HL-60/S4 treated with retinoic acid at 250 ng/mL for 4 days and 3 days (cell line): ENCODE measurements around the gene AGAP3.

Experiments used
- in situ Hi-C: fragments of 300-500 bp; cut with MboI; formaldehyde crosslinking; loops from 2 replicates; pipeline ENCODE4 v1.7.0; 2022; ENCODE audit warnings: low sequenced_read_pairs

Gene AGAP3

DNA sequence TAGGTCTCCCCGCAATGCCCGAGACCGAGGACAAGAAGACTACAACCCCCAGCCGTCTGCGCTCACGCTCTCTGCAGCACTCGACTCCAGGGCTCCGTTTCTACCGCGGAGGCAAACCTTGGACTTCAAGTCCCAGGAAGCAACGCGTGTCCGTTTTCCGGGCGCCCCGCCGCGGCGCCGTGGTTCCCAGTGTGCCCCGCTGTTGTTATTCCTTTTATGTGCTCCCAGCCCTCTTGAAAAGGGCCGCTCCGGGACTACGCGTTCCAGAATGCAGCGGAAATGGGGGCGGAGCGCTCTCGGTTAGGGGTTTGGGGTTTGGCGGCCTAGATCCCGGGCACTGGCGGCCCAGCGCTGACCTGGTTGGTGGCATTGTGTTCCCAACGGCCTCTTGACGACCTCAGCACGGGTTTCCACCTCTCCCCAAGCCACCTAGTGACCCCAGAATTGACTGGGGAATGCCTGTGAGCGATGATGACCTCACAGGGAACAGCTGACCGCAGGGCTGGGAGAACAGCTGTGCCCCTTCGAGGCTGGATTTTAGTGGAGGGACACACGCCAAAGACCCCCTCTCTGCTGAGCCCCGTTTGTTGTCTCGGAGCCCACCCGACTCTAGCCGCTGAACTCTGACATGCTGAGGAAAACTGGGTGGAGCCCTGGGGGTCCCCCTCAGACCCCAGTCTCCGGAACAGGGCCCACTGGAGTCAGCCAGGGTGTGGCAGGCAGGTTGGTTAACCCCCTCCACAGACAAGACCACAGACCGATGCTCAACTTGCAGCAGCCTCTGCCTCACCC lies 28.1 kb upstream of the AGAP3 start:
- in situ Hi-C loops: no loop called here

DNA sequence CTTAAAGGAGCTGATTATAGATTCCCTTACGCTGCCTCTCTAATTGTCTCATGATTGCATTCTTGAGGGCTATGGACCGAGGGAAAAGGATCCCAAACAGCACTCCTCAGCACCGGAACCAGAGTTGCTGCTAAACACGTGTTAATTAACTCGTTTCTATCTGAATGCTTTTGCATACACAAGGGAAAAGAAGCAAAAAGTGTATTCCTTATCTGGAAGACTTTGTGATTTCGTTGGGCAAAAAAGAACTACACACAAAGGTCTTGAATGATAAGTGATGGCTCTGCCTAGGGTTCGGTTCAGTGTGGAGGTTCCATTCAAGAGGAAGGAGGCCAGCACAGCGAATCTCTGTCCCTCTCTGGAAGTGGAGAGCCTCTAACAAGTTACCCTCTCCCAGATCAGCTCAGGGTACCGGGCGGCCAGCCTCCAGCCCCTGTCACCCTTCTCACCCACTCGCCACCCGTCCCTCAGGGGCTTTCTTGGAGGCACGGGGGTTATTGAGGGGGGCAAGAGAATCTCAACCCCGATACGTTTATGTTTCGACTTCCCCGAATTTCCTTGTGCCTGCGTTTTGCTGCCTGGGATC lies 27.4 kb upstream of the AGAP3 start:
- in situ Hi-C loops: no loop called here

DNA sequence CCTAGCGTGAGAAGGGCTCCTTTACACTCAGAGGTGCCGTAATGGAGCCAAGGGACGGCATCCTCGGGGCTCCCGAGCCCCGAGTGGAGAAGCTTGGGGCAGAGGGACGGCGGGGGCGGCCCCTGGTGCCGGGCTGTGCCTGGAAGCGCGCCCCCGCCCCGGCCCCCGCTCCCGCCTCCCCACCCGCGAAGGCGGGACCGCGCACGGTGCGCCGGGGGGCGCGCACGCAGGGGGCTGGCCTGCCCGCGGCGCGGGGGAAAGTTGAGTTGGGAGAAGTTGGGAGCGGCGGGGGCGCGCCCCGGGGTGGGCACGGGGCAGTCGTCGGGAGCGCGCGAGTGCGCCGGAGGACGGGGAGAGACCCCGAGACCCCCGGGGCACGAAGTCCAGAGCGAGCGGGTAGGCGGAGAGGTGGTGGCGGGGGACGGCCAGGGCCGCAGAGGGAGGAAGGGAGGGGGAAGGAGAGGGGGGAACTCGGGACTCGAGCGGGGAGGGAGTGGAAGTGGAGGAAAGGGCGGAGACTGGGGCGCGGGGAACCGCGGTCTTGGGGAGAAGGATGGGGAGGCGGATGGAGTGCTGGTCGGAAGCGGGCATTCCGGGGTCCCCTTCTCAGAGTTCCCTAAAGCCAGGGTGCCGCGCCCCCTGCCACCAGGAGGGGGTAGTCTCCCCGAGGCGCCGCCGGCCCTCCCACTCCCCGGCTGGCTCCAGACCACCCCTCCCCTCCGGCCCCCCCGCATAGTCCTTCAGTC lies 26.7 kb upstream of the AGAP3 start, which contains the start of gene SLC4A2:
TSS of gene SLC4A2 (plus strand) at position 223 of the 746 bp plus-strand sequence. CDS start 2,399 bp downstream, outside the sequence.
- in situ Hi-C loops: no loop called here

DNA sequence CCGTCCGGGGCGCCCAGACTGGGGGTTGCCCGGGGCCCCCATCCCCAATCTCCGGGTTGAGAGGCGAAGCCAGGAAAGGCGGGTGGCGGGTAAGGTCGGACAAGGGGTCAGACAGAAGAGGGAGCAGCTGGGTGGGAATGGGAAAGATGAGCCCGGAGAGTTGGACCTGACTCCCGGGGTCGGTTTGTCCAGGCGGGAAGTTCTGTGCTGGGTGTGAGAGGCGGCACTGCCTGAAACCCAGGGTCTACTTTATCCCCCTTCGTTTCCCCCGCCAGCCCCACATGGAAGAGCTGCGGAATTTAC lies 26.2 kb upstream of the AGAP3 start:
- in situ Hi-C loops: no loop called here

DNA sequence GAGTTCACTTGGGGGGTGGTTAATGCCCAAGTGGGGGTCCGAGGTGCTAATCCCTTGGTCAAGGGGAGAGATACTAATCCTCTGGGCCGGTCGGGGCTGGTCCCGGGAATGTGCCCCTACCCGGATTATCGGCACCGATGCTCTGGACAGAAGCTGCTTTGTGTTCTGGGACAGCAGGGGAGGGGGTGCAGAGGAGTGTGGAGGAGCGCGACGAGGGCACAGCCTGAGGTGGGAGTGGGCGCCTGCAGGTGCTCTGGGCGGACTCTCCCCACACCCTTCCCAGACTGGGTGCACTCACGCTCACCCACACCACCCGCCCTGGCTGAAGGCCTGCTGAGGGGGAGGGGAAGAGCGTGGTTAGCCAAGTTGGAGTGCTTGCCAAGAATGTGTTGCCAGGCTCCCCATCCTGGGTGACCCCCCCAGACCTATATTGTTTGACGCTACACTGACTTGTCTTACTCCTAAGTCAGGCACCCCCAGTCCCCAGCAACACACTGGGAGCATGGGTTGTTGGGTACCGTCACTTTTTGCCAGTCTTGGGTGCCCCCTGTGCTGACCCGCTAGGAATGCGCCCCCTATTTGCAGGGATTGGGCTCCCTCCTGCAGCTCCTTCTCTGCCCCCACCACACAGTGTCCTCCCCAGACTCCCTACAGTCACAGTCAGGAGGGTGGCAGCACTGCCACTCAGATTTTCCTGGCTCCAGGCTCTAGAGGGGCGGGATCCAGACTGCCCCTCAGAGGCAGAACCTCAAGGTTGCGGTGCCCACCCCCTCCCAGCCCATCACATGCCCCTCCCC lies 25.7 kb upstream of the AGAP3 start:
- in situ Hi-C loops: no loop called here

DNA sequence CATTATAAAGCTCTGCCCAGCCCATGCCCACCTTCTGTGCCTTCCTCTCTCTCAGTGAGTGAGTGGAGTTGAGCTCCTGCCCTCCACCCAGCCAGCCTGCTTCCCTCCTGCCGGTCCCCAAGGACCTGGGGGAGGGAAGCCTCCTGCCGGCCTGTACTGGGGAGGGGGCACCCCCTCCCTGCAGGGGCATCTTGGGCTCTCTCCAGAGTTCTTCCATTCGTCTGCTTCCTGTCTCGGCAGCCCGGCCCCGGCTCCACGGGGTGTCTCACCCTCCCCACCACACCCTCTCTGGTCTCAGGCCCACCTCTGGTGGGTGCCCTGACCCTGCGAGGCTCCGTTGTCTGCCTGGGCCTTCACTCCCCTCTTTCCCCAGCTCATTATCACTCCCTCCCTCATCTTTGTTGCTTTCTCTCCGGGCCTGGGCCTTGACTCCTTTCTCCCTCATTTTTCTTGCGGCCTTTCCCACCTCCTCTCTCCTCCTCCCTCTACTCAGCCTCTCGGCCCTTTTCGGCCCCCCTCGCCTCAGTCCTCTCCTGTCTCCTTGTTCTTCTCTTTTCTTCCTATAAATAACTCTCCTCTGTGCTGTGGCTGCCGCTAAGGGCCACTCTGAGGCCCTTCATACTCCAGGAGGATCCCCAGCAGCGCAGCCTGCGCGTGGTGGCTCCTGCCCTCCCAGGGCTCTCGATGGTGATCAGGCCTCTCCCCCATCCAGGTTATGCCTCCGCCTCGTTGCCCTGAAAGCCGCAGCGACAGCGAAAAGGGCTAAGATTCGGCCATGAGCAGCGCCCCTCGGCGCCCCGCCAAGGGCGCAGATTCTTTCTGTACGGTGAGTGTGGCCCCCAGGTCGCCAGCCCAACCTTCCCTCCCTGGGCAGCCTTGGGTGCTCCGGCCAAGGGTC lies 24.8 kb upstream of the AGAP3 start:
- in situ Hi-C loops: no loop called here

DNA sequence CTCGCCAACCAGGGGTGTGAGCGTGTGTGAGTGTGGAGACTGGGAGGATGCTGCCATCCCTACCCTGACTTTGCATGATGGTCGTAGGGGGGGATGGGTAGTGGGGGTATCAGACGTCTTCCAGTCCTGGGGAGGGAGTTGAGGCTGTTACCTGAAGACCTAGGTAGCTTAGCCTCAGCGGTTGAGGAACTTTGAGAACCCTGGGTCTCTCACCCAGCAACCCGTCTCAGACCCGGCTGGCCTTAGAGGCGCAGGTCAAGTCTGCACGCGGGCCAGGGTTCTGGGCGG lies 24.2 kb upstream of the AGAP3 start:
- in situ Hi-C loops: no loop called here

DNA sequence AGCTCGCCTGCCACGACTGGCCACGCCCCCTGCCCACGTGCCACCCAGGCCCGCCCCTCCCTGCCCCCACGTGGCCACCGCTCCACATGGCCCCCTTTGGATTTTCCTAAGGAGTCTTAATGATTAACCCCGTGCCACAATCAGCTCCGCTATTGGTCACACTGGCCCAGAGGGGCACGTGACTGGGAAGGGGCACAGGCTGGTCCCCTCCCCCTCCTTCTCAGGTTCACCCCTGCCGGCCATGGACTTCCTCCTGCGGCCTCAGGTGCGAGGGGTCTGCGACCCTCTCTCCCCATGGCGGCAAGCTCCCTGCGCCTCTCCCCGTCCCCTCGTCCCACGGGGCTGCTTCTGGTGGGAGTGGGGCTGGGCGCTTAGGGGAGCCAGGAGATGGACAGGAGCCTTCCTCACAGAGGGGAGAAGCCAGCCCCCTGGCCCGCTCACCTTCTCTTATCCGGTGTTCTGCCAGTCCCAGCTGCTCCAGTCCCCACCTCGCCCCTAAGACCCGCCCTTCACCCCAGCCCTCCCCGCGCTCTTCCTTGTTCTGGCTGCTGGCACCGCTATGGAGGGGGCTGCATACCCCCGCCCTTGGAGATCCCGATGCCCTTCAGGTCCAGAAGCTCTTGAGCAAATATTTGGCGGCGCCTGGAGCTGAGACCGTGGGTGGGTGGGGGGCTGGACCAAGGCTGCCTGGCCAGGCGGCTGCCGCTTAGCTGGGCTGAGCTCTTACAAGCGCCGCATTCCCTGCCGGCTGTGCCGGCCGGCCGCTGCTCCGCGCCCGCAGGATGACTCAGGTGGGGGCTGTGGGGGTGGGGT lies 23.7 kb upstream of the AGAP3 start:
- in situ Hi-C loops: no loop called here

DNA sequence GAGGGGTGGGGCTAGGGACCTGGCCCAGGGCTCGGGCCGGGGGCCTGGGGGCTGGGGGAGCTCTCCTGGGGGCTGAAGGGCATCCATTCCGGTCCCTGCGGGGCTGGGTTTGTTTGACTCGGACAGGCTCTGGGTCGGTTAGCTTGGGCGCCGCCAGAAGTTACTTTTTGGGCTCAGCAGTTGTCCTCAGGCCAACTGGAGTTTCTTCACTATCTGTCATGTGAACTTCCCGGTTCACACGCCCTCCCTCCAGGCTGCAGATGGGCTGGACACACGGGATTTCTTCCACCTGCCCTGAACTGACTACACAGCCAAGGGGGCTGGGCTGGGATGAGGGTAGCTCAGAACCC lies 23.1 kb upstream of the AGAP3 start:
- in situ Hi-C loops: no loop called here

DNA sequence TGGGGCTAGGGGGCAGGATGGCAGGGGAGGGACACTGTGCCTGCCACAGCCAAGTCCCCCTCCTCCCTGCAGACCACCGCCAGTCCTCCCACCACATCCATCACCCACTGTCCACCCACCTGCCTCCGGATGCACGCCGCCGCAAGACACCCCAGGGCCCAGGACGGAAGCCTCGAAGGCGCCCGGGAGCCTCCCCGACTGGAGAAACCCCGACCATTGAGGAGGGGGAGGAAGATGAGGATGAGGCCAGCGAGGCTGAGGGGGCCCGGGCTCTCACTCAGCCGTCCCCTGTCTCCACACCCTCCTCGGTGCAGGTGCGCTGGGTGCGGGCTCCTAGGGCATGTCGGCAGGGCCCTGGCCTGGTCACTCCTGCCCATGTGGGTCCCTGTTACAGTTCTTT lies 21.8 kb upstream of the AGAP3 start:
- in situ Hi-C loops: no loop called here

DNA sequence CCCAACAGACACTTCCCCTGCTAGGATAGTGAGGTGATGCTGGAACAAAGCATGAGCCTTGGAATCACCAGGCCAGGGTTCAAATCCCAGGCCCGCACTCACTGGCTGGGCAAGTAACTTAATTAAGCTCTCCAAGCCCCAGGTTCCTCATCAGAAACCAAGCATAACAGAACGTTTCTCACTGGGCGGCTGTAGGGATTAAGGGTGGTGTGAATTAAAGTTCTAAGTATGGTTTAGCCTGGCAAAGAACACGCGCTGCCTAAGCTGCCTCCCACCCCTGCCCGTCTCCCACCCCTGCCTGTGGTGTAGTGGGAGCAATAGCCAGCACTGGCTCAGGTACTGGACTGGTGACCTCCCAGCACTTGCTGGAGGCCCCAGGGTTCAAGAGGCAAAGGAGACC lies 21.3 kb upstream of the AGAP3 start:
- in situ Hi-C loops: no loop called here

DNA sequence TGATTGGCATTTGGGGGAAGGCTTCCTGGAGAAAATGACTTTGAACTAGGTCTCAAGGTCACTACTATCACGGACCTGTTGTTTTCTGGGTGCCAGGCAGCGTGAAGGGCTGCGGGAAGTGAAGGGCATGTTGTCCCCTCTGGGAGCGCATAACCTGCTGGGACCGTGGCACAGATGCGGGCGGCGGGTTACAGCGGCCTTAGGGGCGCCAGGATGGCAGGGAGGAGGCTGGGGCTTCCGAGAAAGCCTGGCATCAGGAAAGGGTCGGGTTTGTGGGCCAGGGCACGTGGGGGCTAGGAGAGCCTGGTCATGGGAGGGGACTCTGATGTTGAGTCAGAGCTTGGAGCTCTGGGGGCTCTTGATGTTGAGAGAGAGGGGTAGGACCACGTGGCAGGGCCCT lies 20.8 kb upstream of the AGAP3 start:
- in situ Hi-C loops: no loop called here

DNA sequence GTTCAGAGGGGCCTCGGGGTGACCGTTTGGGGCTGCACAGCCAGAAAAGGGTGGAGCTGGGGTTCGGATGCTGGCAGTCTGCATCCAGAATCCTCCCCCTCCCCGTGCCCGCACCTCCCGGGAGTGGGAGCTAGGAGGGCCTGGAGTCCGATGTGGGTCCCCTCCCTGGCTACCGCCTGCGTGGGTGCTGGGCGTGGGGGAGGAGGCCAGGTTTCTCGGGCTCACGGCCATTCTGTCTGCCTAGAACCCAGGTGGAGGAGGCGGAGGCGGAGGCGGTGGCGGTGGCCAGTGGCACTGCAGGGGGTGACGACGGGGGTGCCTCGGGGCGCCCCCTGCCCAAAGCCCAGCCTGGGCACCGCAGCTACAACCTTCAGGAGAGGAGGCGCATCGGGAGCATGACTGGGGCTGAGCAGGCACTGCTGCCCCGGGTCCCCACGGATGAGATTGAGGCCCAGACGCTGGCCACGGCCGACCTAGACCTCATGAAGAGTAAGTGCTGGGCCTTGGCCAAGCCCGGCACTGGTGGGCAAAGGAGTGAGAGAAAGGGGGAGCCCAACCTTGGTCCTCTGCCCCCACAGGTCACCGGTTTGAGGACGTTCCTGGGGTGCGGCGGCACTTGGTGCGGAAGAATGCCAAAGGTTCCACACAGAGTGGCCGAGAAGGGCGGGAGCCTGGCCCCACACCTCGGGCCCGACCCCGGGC lies 19.9 kb upstream of the AGAP3 start:
- in situ Hi-C loops: no loop called here

DNA sequence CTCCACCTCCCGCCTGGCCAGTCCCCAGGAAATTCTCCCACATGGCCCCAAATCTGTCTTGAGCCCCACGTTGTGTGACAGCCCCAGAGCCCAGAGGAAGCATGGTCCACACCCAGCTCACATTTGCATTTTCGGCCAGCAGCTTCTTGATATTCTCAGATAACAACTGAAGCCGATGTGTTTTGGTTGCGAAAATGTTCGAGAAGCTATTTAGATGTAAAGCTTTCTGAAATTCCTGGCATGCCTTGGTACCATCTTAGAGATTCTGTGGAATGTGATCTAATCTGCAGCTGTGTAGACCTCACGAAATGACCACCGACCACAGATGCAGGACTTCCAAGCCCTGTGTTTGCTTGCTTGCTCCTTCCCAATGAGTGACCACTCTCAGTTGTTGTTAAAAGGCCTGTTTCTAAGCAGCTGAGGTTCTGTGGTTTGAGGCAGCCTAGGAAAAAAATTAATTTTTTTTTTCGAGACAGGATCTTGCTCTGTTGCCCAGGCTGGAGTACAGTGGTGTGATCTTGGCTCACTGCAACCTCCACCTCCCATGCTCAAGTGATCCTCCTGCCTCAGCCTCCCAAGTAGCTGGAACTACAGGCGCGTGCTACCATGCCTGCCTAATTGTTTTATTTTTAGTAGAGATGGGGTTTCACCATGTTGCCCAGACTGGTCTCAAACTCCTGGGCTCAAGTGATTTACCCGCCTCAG lies 18.1 kb upstream of the AGAP3 start:
- in situ Hi-C loops: no loop called here

DNA sequence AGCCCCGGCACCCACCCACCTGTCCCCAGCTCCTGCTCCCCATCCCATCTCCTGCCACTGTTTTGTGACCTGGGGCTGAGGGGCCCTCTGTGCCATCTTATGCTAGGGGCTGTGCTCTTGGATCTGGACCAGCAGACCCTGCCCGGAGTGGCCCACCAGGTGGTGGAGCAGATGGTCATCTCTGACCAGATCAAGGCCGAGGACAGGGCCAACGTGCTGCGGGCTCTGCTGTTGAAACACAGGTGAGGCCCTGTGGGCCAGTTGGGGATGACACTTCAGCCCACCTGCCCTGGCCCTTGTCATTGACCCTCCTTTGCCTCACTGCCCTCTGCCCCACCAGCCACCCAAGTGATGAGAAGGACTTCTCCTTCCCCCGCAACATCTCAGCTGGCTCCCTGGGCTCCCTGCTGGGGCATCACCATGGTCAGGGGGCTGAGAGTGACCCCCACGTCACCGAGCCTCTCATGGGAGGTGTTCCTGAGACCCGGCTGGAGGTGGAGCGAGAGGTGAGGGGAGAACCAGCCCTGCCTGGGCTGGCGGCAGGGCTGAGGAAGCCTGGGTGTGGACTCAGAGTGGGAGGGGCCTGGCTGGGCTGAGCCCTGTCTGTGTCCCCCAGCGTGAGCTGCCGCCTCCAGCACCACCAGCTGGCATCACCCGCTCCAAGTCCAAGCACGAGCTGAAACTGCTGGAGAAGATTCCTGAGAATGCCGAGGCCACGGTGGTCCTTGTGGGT lies 16.3 kb upstream of the AGAP3 start:
- in situ Hi-C loops: no loop called here

DNA sequence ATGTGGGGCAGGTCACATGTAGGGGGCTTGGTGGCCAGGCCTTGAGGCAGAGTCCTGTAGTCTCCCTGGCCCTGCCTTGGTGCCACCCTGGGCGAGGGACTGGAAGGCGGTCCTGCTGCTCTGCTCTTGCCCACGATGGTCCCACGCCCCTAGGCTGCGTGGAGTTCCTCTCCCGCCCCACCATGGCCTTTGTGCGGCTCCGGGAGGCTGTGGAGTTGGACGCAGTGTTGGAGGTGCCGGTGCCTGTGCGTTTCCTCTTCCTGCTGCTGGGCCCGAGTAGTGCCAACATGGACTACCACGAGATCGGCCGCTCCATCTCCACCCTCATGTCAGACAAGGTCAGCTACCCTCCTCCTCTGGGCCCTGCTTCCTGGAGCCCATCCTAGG lies 15.7 kb upstream of the AGAP3 start:
- in situ Hi-C loops: no loop called here

DNA sequence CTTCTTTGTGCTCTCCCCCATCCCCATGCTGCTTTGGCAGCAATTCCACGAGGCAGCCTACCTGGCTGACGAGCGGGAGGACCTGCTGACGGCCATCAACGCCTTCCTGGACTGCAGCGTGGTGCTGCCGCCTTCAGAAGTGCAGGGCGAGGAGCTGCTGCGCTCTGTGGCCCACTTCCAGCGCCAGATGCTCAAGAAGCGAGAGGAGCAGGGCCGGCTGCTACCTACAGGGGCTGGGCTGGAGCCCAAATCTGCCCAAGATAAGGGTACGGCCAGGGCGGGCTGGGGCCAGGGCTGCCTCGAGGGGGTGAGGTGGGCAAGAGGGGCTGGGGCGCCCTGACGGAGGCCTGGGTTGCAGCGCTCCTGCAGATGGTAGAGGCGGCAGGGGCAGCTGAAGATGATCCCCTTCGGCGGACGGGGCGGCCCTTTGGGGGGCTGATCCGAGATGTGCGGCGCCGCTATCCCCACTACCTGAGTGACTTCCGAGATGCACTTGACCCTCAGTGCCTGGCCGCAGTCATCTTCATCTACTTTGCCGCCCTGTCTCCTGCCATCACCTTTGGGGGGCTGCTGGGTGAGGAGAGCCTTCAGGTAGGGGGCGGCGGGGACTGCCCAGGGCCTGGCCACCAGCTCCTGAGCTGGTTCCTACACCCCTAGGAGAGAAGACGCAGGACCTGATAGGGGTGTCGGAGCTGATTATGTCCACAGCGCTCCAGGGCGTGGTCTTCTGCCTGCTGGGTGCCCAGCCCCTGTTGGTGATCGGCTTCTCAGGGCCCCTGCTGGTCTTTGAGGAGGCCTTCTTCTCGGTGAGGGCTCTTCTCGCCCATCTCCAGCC lies 15.0 kb upstream of the AGAP3 start:
- in situ Hi-C loops: no loop called here
